Measurements from ENCODE around the gene EFTUD2.

The EFTUD2 gene

GRCh38 chr17:44933824-44934744 is 34.8 kb upstream of the EFTUD2 start:
- Histone ChIP-seq H3K9ac (ENCODE audit: low read depth, low read length) (no peak overlapping the region), H3K27me3 (ENCODE audit: control insufficient read depth, insufficient read depth, low read length) (no peaks in the 10 kb centered on the region), H3K4me1 (ENCODE audit: control insufficient read depth, insufficient read depth, low read length) (no peaks in the 10 kb centered on the region), H3K36me3 (ENCODE audit: control insufficient read depth, insufficient read depth, low read length) (peaks cover 85% of the 10 kb centered on the region), H3K27ac (ENCODE audit: low read depth, low read length) (no peak overlapping the region), H3K9me3 (ENCODE audit: control insufficient read depth, insufficient read depth, low read length) (no peaks in the 10 kb centered on the region), H3K4me3 (ENCODE audit: low read depth, low read length) (no peak overlapping the region)

GRCh38 chr17:44932787-44933097 is 33.5 kb upstream of the EFTUD2 start:
- H3K4me1 ChIP-seq (ENCODE audit: control insufficient read depth, insufficient read depth, low read length): no peaks in the 10 kb centered on the region
- no peak overlapping the region for H3K27ac ChIP-seq (ENCODE audit: low read depth, low read length)
- H3K9me3 ChIP-seq (ENCODE audit: control insufficient read depth, insufficient read depth, low read length): no peaks in the 10 kb centered on the region
- peaks cover 91% of the 10 kb centered on the region for H3K36me3 ChIP-seq (ENCODE audit: control insufficient read depth, insufficient read depth, low read length)
- no peak overlapping the region for H3K9ac ChIP-seq (ENCODE audit: low read depth, low read length)
- H3K4me3 ChIP-seq (ENCODE audit: low read depth, low read length): no peak overlapping the region
- H3K27me3 ChIP-seq (ENCODE audit: control insufficient read depth, insufficient read depth, low read length): no peaks in the 10 kb centered on the region

- Histone ChIP-seq H3K36me3 (ENCODE audit: control insufficient read depth, insufficient read depth, low read length) (peaks cover 93% of the 10 kb centered on the region), H3K9ac (ENCODE audit: low read depth, low read length) (no peak overlapping the region), H3K27ac (ENCODE audit: low read depth, low read length) (no peak overlapping the region), H3K4me3 (ENCODE audit: low read depth, low read length) (no peak overlapping the region), H3K9me3 (ENCODE audit: control insufficient read depth, insufficient read depth, low read length) (no peaks in the 10 kb centered on the region), H3K4me1 (ENCODE audit: control insufficient read depth, insufficient read depth, low read length) (no peaks in the 10 kb centered on the region), H3K27me3 (ENCODE audit: control insufficient read depth, insufficient read depth, low read length) (no peaks in the 10 kb centered on the region)
Observed at GRCh38 chr17:44932096-44932786, 33.0 kb upstream of the EFTUD2 start.

GRCh38 chr17:44931376-44931775 is 32.1 kb upstream of the EFTUD2 start:
- Histone ChIP-seq H3K4me3 (ENCODE audit: low read depth, low read length) (no peak overlapping the region), H3K9me3 (ENCODE audit: control insufficient read depth, insufficient read depth, low read length) (no peaks in the 10 kb centered on the region), H3K4me1 (ENCODE audit: control insufficient read depth, insufficient read depth, low read length) (no peaks in the 10 kb centered on the region), H3K36me3 (ENCODE audit: control insufficient read depth, insufficient read depth, low read length) (peaks cover 98% of the 10 kb centered on the region), H3K9ac (ENCODE audit: low read depth, low read length) (no peak overlapping the region), H3K27ac (ENCODE audit: low read depth, low read length) (no peak overlapping the region), H3K27me3 (ENCODE audit: control insufficient read depth, insufficient read depth, low read length) (no peaks in the 10 kb centered on the region)

- H3K9me3 ChIP-seq (ENCODE audit: control insufficient read depth, insufficient read depth, low read length): no peaks in the 10 kb centered on the region
- no peak overlapping the region for H3K4me3 ChIP-seq (ENCODE audit: low read depth, low read length)
- no peaks in the 10 kb centered on the region for H3K4me1 ChIP-seq (ENCODE audit: control insufficient read depth, insufficient read depth, low read length)
- no peaks in the 10 kb centered on the region for H3K27me3 ChIP-seq (ENCODE audit: control insufficient read depth, insufficient read depth, low read length)
- H3K9ac ChIP-seq (ENCODE audit: low read depth, low read length): no peak overlapping the region
- no peak overlapping the region for H3K27ac ChIP-seq (ENCODE audit: low read depth, low read length)
- peaks cover 99% of the 10 kb centered on the region for H3K36me3 ChIP-seq (ENCODE audit: control insufficient read depth, insufficient read depth, low read length)
Observed at GRCh38 chr17:44930667-44931066, 31.4 kb upstream of the EFTUD2 start.

- Histone ChIP-seq H3K9ac (ENCODE audit: low read depth, low read length) (no peak overlapping the region), H3K9me3 (ENCODE audit: control insufficient read depth, insufficient read depth, low read length) (no peaks in the 10 kb centered on the region), H3K4me1 (ENCODE audit: control insufficient read depth, insufficient read depth, low read length) (no peaks in the 10 kb centered on the region), H3K4me3 (ENCODE audit: low read depth, low read length) (no peak overlapping the region), H3K36me3 (ENCODE audit: control insufficient read depth, insufficient read depth, low read length) (peaks cover 86% of the 10 kb centered on the region), H3K27me3 (ENCODE audit: control insufficient read depth, insufficient read depth, low read length) (no peaks in the 10 kb centered on the region), H3K27ac (ENCODE audit: low read depth, low read length) (no peak overlapping the region)
Observed at GRCh38 chr17:44928950-44929720, 29.9 kb upstream of the EFTUD2 start.

- no peaks in the 10 kb centered on the region for H3K27me3 ChIP-seq (ENCODE audit: control insufficient read depth, insufficient read depth, low read length)
- peaks cover 76% of the 10 kb centered on the region for H3K36me3 ChIP-seq (ENCODE audit: control insufficient read depth, insufficient read depth, low read length)
- no peaks in the 10 kb centered on the region for H3K9me3 ChIP-seq (ENCODE audit: control insufficient read depth, insufficient read depth, low read length)
- no peak overlapping the region for H3K4me3 ChIP-seq (ENCODE audit: low read depth, low read length)
- no peak overlapping the region for H3K27ac ChIP-seq (ENCODE audit: low read depth, low read length)
- no peaks in the 10 kb centered on the region for H3K4me1 ChIP-seq (ENCODE audit: control insufficient read depth, insufficient read depth, low read length)
- H3K9ac ChIP-seq (ENCODE audit: low read depth, low read length): no peak overlapping the region
Observed at GRCh38 chr17:44928136-44928535, 28.9 kb upstream of the EFTUD2 start.

- H3K4me1 ChIP-seq (ENCODE audit: control insufficient read depth, insufficient read depth, low read length): no peaks in the 10 kb centered on the region
- H3K27me3 ChIP-seq (ENCODE audit: control insufficient read depth, insufficient read depth, low read length): no peaks in the 10 kb centered on the region
- H3K4me3 ChIP-seq (ENCODE audit: low read depth, low read length): no peak overlapping the region
- no peaks in the 10 kb centered on the region for H3K9me3 ChIP-seq (ENCODE audit: control insufficient read depth, insufficient read depth, low read length)
- peaks cover 72% of the 10 kb centered on the region for H3K36me3 ChIP-seq (ENCODE audit: control insufficient read depth, insufficient read depth, low read length)
- no peak overlapping the region for H3K9ac ChIP-seq (ENCODE audit: low read depth, low read length)
- H3K27ac ChIP-seq (ENCODE audit: low read depth, low read length): no peak overlapping the region
Observed at GRCh38 chr17:44927696-44928095, 28.5 kb upstream of the EFTUD2 start.

GRCh38 chr17:44926821-44927525 is 27.7 kb upstream of the EFTUD2 start:
- Histone ChIP-seq H3K27me3 (ENCODE audit: control insufficient read depth, insufficient read depth, low read length) (no peaks in the 10 kb centered on the region), H3K4me1 (ENCODE audit: control insufficient read depth, insufficient read depth, low read length) (no peaks in the 10 kb centered on the region), H3K9me3 (ENCODE audit: control insufficient read depth, insufficient read depth, low read length) (no peaks in the 10 kb centered on the region), H3K27ac (ENCODE audit: low read depth, low read length) (no peak overlapping the region), H3K9ac (ENCODE audit: low read depth, low read length) (no peak overlapping the region), H3K4me3 (ENCODE audit: low read depth, low read length) (no peak overlapping the region), H3K36me3 (ENCODE audit: control insufficient read depth, insufficient read depth, low read length) (peaks cover 65% of the 10 kb centered on the region)

- H3K9me3 ChIP-seq (ENCODE audit: control insufficient read depth, insufficient read depth, low read length): no peaks in the 10 kb centered on the region
- no peaks in the 10 kb centered on the region for H3K27me3 ChIP-seq (ENCODE audit: control insufficient read depth, insufficient read depth, low read length)
- peaks cover 55% of the 10 kb centered on the region for H3K36me3 ChIP-seq (ENCODE audit: control insufficient read depth, insufficient read depth, low read length)
- peaks cover 5% of the 10 kb centered on the region for H3K4me1 ChIP-seq (ENCODE audit: control insufficient read depth, insufficient read depth, low read length)
- H3K9ac ChIP-seq (ENCODE audit: low read depth, low read length): no peak overlapping the region
- H3K4me3 ChIP-seq (ENCODE audit: low read depth, low read length): no peak overlapping the region
- H3K27ac ChIP-seq (ENCODE audit: low read depth, low read length): no peak overlapping the region
Observed at GRCh38 chr17:44925731-44926697, 26.8 kb upstream of the EFTUD2 start.
